Activated CD4-positive, alpha-beta T cell treated with anti-CD3 and anti-CD28 coated beads, Interleukin-2, amount 10 ng/mL, durations not matched to agents 24 days and 14 days (primary cell): ENCODE data around the gene PBX4. TPM values are rescaled to one million over a fixed set of nuclear protein-coding genes. Genes with fewer than 3 reads are reported as not detected.
"Not testable (repeated sequence)": the region's sequence is repeated elsewhere in the genome, so short reads cannot be mapped to it uniquely, and the experiment has no call there.

Experiments used
- DNase-seq: peaks from one replicate; pipeline ENCODE4 v3.0.0; 2022
- H3K27ac Mint-ChIP-seq: one replicate; pipeline ENCODE4 v1.8.0; 2022; ENCODE audit warnings: mild to moderate bottlenecking, mixed read lengths
- H3K27me3 Mint-ChIP-seq: one replicate; pipeline ENCODE4 v1.8.0; 2022; ENCODE audit warnings: mixed read lengths
- H3K36me3 Mint-ChIP-seq: one replicate; pipeline ENCODE4 v1.8.0; 2022; ENCODE audit warnings: low read depth, mild to moderate bottlenecking, mixed read lengths
- H3K4me1 Mint-ChIP-seq: one replicate; pipeline ENCODE4 v1.8.0; 2021; ENCODE audit warnings: mixed read lengths
- H3K4me3 Mint-ChIP-seq: one replicate; pipeline ENCODE4 v1.8.0; 2022; ENCODE audit warnings: mild to moderate bottlenecking, moderate library complexity, mixed read lengths
- H3K9me3 Mint-ChIP-seq: one replicate; pipeline ENCODE4 v1.8.0; 2021; ENCODE audit warnings: mixed read lengths
- intact Hi-C: fragments of 100-400 bp; cut with micrococcal nuclease; formaldehyde crosslinking; loops from one replicate; pipeline ENCODE4 v1.15.1; 2023
- total RNA-seq: library from RNA; stranded (reverse); gene quantifications from 2 replicates; pipeline ENCODE4 v1.2.3, GENCODE V29; 2022

The PBX4 gene
- 19.2 and 20.5 TPM in 2 replicates for total RNA-seq

- peaks cover 40% of the 10 kb centered on the region for H3K4me1 Mint-ChIP-seq
- DNase-seq, result peak; percentile 100
- intact Hi-C loops, result loop anchor here (1.0 to 2.0 kb wide), 4 partner anchors 9 to 44 kb away; partner anchors contain the start of gene ATP13A1
Measured at GRCh38 chr19:19618219-19619051, at the start of gene PBX4. Gene PBX4 (minus strand): TSS chr19:19618687. CDS start chr19:19618629, 58 bp downstream.

GRCh38 chr19:19665420-19665948 lies 47.0 kb upstream of the PBX4 start:
- H3K27me3 Mint-ChIP-seq, DNase-seq, H3K4me3 Mint-ChIP-seq, H3K27ac Mint-ChIP-seq, H3K9me3 Mint-ChIP-seq: not testable (repeated sequence)
- H3K36me3 Mint-ChIP-seq, result peaks cover 40% of the 10 kb centered on the region
- peaks cover 39% of the 10 kb centered on the region for H3K4me1 Mint-ChIP-seq
- intact Hi-C loops, result loop anchor here (10.0 kb wide), 2 partner anchors 239 to 759 kb away; partner anchors contain the start of gene ZNF93

More at GRCh38 chr19:19618219-19619051, at the start of gene PBX4:
- H3K27me3 Mint-ChIP-seq, result no peaks in the 10 kb centered on the region
- no peaks in the 10 kb centered on the region for H3K9me3 Mint-ChIP-seq
- peaks cover 25% of the 10 kb centered on the region for H3K36me3 Mint-ChIP-seq
- peak within 1 kb of the TSS; percentile 88 for H3K27ac Mint-ChIP-seq
- peak within 1 kb of the TSS; percentile 86 for H3K4me3 Mint-ChIP-seq

- Mint-ChIP-seq H3K4me3 (peak within 1 kb of the TSS; percentile 97), H3K4me1 (peaks cover 34% of the 10 kb centered on the region), H3K27me3 (no peaks in the 10 kb centered on the region), H3K9me3 (no peaks in the 10 kb centered on the region), H3K27ac (peak within 1 kb of the TSS; percentile 99), H3K36me3 (peaks cover 41% of the 10 kb centered on the region)
- intact Hi-C loops, result loop anchor here (1.0 to 10.0 kb wide), 6 partner anchors 21 to 761 kb away; partner anchors contain the start of genes PBX4 and ZNF93
- DNase-seq, result peak; percentile 98
Measured at GRCh38 chr19:19663256-19664120, 45.0 kb upstream of the PBX4 start, which contains the start of gene ATP13A1. Gene ATP13A1 (minus strand): TSS chr19:19663676. CDS start chr19:19663666, 10 bp downstream.

GRCh38 chr19:19662871-19663255 lies 44.4 kb upstream of the PBX4 start:
- intact Hi-C loops, result loop anchor here (1.0 to 10.0 kb wide), 6 partner anchors 21 to 762 kb away; partner anchors contain the start of genes PBX4 and ZNF93
- peak overlapping the region; percentile 95 for H3K27ac Mint-ChIP-seq
- H3K9me3 Mint-ChIP-seq, result no peaks in the 10 kb centered on the region
- peak overlapping the region; percentile 97 for H3K4me3 Mint-ChIP-seq
- DNase-seq, result peak; percentile 62
- H3K4me1 Mint-ChIP-seq, result peaks cover 31% of the 10 kb centered on the region
- H3K36me3 Mint-ChIP-seq, result peaks cover 42% of the 10 kb centered on the region
- no peaks in the 10 kb centered on the region for H3K27me3 Mint-ChIP-seq

- peaks cover 46% of the 10 kb centered on the region for H3K36me3 Mint-ChIP-seq
- intact Hi-C loops, result loop anchor here (2.0 to 10.0 kb wide), 4 partner anchors 44 to 762 kb away; partner anchors contain the start of genes PBX4 and ZNF93
- H3K27me3 Mint-ChIP-seq, result no peaks in the 10 kb centered on the region
- DNase-seq, result peak; percentile 69
- peak overlapping the region; percentile 97 for H3K4me3 Mint-ChIP-seq
- peak overlapping the region; percentile 95 for H3K27ac Mint-ChIP-seq
- no peaks in the 10 kb centered on the region for H3K9me3 Mint-ChIP-seq
- H3K4me1 Mint-ChIP-seq, result peaks cover 27% of the 10 kb centered on the region
Measured at GRCh38 chr19:19662344-19662743, 43.9 kb upstream of the PBX4 start.

- H3K4me3 Mint-ChIP-seq, result peak overlapping the region; percentile 97
- peak overlapping the region; percentile 95 for H3K27ac Mint-ChIP-seq
Measured at GRCh38 chr19:19661675-19662251, 43.3 kb upstream of the PBX4 start.

GRCh38 chr19:19661141-19661674 lies 42.7 kb upstream of the PBX4 start:
- peak overlapping the region; percentile 97 for H3K4me3 Mint-ChIP-seq
- H3K27ac Mint-ChIP-seq, result peak overlapping the region; percentile 95
- H3K9me3 Mint-ChIP-seq, result no peaks in the 10 kb centered on the region
- H3K4me1 Mint-ChIP-seq, result peaks cover 27% of the 10 kb centered on the region
- H3K27me3 Mint-ChIP-seq, result no peaks in the 10 kb centered on the region
- H3K36me3 Mint-ChIP-seq, result peaks cover 53% of the 10 kb centered on the region
- intact Hi-C loops, result loop anchor here (10.0 kb wide), 2 partner anchors 244 to 764 kb away; partner anchors contain the start of gene ZNF93
- no peak for DNase-seq

More at GRCh38 chr19:19661675-19662251, 43.3 kb upstream of the PBX4 start:
- intact Hi-C loops, result loop anchor here (2.0 to 10.0 kb wide), 4 partner anchors 43 to 763 kb away; partner anchors contain the start of genes PBX4 and ZNF93
- Mint-ChIP-seq H3K36me3 (peaks cover 48% of the 10 kb centered on the region), H3K4me1 (peaks cover 27% of the 10 kb centered on the region), H3K9me3 (no peaks in the 10 kb centered on the region), H3K27me3 (no peaks in the 10 kb centered on the region)
- DNase-seq, result peak; percentile 81

GRCh38 chr19:19659646-19660245 lies 41.3 kb upstream of the PBX4 start:
- peaks cover 27% of the 10 kb centered on the region for H3K4me1 Mint-ChIP-seq
- H3K9me3 Mint-ChIP-seq, result no peaks in the 10 kb centered on the region
- H3K36me3 Mint-ChIP-seq, result peaks cover 63% of the 10 kb centered on the region
- no peaks in the 10 kb centered on the region for H3K27me3 Mint-ChIP-seq
- no peak overlapping the region for H3K4me3 Mint-ChIP-seq
- H3K27ac Mint-ChIP-seq, result no peak overlapping the region
- intact Hi-C loops, result loop anchor here (10.0 kb wide), 2 partner anchors 245 to 765 kb away; partner anchors contain the start of gene ZNF93
- DNase-seq, result no peak

- H3K36me3 Mint-ChIP-seq, result peaks cover 69% of the 10 kb centered on the region
Measured at GRCh38 chr19:19657397-19657783, 38.9 kb upstream of the PBX4 start.

GRCh38 chr19:19656451-19657396 lies 38.2 kb upstream of the PBX4 start:
- Mint-ChIP-seq H3K4me1 (peaks cover 12% of the 10 kb centered on the region), H3K27ac (no peak overlapping the region), H3K9me3 (no peaks in the 10 kb centered on the region), H3K4me3 (no peak overlapping the region), H3K27me3 (no peaks in the 10 kb centered on the region), H3K36me3 (peaks cover 67% of the 10 kb centered on the region)
- DNase-seq, result no peak
- intact Hi-C loops, result no loop called here

More at GRCh38 chr19:19657397-19657783, 38.9 kb upstream of the PBX4 start:
- Mint-ChIP-seq H3K4me1 (peaks cover 18% of the 10 kb centered on the region), H3K27ac (no peak overlapping the region), H3K4me3 (no peak overlapping the region), H3K27me3 (no peaks in the 10 kb centered on the region), H3K9me3 (no peaks in the 10 kb centered on the region)
- intact Hi-C loops, result no loop called here
- no peak for DNase-seq

- Mint-ChIP-seq H3K4me3 (no peak overlapping the region), H3K36me3 (peaks cover 68% of the 10 kb centered on the region), H3K27ac (no peak overlapping the region), H3K9me3 (no peaks in the 10 kb centered on the region), H3K27me3 (no peaks in the 10 kb centered on the region), H3K4me1 (peaks cover 4% of the 10 kb centered on the region)
- DNase-seq, result no peak
- intact Hi-C loops, result no loop called here
Measured at GRCh38 chr19:19655641-19656343, 37.3 kb upstream of the PBX4 start.
